ENCODE measurements around the gene TCL1A.
A peak's percentile ranks its signal among the peaks of the same experiment; 100 is the strongest.

GRCh38 chr14:95679998-95680735 lies 33.8 kb downstream of the TCL1A start:
- TF ChIP-seq TAF1 (IDR thresholded peaks at IDR 0.05; ENCODE audit: borderline replicate concordance, low read depth, low read length), result no peak
- no peak for TF ChIP-seq CBX5 (IDR thresholded peaks at IDR 0.05; ENCODE audit: low read depth)
- TF ChIP-seq REST (IDR thresholded peaks at IDR 0.05; ENCODE audit: low read depth, low read length), result no peak
- TF ChIP-seq CTCF (IDR thresholded peaks at IDR 0.05 in 2 of 3, conservative IDR thresholded peaks at IDR 0.05 in 1 of 3; ENCODE audit: control insufficient read depth in 2 of 3, extremely low read depth in 1 of 3, insufficient read depth in 1 of 3, low read depth in 3 of 3, low read length in 3 of 3), result peak; percentile 31 to 45 (median 44); a peak in 5 of 6 replicates
- no peak for TF ChIP-seq FOS (IDR thresholded peaks at IDR 0.05; ENCODE audit: borderline replicate concordance, extremely low read depth, insufficient read length)

Data from GM12878 (cell line).